Measurements from ENCODE around the gene PLEKHA8.

The PLEKHA8 gene

DNA sequence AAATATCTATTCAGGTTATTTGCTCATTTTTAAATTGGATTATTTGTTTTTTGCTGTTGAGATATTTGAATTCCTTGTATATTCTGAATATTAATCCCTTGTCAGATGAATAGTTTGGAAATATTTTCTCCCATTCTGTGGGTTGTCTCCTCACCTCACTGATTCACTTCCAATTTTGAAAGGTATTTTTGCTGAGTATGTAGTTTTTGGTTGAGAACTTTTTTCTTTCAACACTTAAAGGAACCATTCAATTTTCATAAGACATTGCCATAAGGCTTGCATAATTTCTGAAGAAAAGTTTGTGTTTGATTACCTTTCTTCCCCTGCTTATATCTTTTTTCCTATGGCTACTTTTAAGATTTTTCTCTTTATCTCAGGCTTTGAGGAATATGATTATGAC is 29.7 kb upstream of the PLEKHA8 start:
- in situ Hi-C loops (cut with HindIII; ENCODE audit: low sequenced_read_pairs) = no loop called here
- DNase-seq (ENCODE audit: low read depth, low spot score) = no peak
- TF ChIP-seq, protein P1, sequence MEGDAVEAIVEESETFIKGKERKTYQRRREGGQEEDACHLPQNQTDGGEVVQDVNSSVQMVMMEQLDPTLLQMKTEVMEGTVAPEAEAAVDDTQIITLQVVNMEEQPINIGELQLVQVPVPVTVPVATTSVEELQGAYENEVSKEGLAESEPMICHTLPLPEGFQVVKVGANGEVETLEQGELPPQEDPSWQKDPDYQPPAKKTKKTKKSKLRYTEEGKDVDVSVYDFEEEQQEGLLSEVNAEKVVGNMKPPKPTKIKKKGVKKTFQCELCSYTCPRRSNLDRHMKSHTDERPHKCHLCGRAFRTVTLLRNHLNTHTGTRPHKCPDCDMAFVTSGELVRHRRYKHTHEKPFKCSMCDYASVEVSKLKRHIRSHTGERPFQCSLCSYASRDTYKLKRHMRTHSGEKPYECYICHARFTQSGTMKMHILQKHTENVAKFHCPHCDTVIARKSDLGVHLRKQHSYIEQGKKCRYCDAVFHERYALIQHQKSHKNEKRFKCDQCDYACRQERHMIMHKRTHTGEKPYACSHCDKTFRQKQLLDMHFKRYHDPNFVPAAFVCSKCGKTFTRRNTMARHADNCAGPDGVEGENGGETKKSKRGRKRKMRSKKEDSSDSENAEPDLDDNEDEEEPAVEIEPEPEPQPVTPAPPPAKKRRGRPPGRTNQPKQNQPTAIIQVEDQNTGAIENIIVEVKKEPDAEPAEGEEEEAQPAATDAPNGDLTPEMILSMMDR (IDR thresholded peaks at IDR 0.05; ENCODE audit: low read depth, low read length) = no peak
- H3K4me3 ChIP-seq (ENCODE audit: low read depth, low read length) = no peak overlapping the region

DNA sequence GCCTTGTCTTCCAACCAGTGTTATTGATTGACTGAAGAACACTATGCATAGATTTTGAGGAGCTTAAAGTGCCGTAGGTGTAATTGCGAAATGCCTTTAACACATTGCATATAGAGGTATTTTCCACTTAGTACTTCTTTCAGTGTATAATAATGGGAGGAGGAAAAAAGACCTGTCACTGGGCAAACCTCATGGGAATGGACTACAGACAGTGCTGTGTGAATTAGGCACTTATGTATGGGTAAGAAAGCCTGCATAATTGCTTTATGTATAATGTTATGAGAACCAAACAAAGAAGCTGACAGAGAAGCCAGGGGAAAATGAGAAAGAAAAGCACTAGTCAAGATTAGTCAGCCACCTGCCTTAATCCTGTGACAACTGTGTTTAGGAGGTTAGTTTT is 26.2 kb upstream of the PLEKHA8 start:
- TF ChIP-seq, protein P1 (IDR thresholded peaks at IDR 0.05; ENCODE audit: low read depth, low read length) = no peak
- H3K4me3 ChIP-seq (ENCODE audit: low read depth, low read length) = no peak overlapping the region
- DNase-seq (ENCODE audit: low read depth, low spot score) = no peak
- in situ Hi-C loops (cut with HindIII; ENCODE audit: low sequenced_read_pairs) = no loop called here

DNA sequence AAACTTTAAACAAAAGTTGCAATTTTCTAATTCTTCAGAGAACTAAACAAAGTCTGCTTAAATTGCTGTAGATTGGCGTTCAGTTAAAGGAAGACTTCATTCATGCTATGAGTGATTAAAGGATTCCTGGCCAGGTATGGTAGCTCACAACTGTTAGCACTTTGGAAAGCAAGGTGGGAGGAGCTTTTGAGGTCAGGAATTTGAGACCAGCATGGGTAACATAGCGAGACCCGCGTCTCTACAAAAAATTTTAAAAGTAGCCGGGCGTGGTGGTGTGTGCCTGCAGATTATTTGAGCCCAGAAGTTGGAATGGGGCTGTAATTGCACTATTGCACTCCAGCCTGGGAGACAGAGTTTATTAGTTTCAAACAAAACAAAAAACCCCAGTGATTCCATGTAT is 25.1 kb upstream of the PLEKHA8 start:
- in situ Hi-C loops (cut with HindIII; ENCODE audit: low sequenced_read_pairs) = no loop called here
- no peak overlapping the region for H3K4me3 ChIP-seq (ENCODE audit: low read depth, low read length)
- DNase-seq (ENCODE audit: low read depth, low spot score) = no peak
- TF ChIP-seq, protein P1 (IDR thresholded peaks at IDR 0.05; ENCODE audit: low read depth, low read length) = no peak

DNA sequence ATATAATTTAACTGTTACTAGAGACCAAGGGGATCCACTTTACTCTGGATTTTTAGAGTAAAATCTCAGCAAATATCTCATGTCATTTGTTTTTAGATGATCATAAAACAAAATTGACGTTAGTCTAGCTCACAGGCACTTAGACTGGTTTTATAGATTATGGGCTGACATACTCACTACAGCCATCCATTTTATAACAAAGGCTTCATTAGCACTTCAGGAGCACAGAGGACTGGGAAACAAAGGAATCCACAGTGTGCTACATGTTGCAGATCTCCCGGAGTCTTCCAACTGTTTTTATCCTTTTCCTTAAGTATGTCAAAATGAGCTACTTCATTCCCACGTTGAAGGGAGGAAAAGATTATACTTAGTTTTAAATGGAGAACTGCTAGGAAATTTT is 22.7 kb upstream of the PLEKHA8 start:
- no peak overlapping the region for H3K4me3 ChIP-seq (ENCODE audit: low read depth, low read length)
- in situ Hi-C loops (cut with HindIII; ENCODE audit: low sequenced_read_pairs) = no loop called here
- no peak for DNase-seq (ENCODE audit: low read depth, low spot score)
- TF ChIP-seq, protein P1 (IDR thresholded peaks at IDR 0.05; ENCODE audit: low read depth, low read length) = no peak

DNA sequence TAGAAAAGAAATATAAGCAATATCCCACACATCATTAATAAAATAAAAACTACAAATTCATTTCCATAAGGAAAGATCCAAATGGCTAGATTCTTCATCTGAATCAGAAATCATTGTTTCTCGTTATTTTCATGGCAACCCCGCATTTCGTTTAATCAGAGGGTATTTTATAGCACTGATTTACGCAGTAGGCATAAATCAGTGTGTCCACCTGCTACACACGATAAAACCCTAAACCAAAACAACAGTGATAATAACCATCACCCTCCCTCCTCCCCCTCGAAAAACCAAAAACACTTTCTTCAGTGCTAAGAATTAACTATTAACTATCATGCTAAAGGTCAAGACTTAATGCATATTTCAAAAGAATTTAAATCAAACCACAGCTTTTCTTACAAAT is 18.2 kb upstream of the PLEKHA8 start:
- H3K4me3 ChIP-seq (ENCODE audit: low read depth, low read length) = no peak overlapping the region
- TF ChIP-seq, protein P1 (IDR thresholded peaks at IDR 0.05; ENCODE audit: low read depth, low read length) = no peak
- in situ Hi-C loops (cut with HindIII; ENCODE audit: low sequenced_read_pairs) = no loop called here
- DNase-seq (ENCODE audit: low read depth, low spot score) = no peak

DNA sequence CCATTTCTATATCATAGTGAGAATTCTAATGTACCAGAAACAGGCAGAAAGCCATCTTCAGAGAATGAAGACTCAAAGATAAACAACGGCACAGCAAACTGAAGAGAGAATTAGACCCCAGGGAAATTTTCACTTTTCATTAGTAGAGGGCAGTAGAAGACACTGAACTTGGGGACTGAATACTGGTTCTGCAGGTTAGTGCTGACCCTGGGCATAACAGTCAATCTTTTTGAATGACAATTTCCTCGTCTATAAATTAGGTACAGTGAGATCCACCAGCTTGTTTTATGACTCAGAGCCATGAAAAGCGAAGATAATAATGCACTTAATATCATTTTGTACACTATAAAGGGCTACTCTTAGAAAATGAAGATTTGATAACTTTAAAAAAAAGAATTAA is 15.5 kb upstream of the PLEKHA8 start:
- no peak overlapping the region for H3K4me3 ChIP-seq (ENCODE audit: low read depth, low read length)
- TF ChIP-seq, protein P1 (IDR thresholded peaks at IDR 0.05; ENCODE audit: low read depth, low read length) = no peak
- in situ Hi-C loops (cut with HindIII; ENCODE audit: low sequenced_read_pairs) = no loop called here
- no peak for DNase-seq (ENCODE audit: low read depth, low spot score)

DNA sequence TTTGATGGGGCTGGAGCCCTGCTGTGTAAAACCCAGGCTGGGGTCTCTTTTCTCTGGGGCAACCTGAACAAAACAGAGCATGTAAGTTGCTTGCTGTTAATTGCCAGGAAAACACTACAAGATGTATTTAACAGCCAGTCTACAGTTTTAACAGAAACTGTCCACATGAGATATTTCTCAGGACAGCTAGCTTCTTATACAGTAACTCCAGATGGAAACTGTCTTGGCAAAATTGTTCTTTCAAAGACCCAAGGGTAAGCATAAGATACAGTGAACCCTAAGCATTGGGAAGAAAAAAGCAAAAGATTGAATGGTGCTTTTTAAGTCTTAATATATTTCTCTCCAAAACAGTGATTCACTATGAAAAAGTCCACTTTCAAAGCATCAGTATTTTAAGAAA is 9.8 kb upstream of the PLEKHA8 start:
- no peak overlapping the region for H3K4me3 ChIP-seq (ENCODE audit: low read depth, low read length)
- no peak for DNase-seq (ENCODE audit: low read depth, low spot score)
- TF ChIP-seq, protein P1 (IDR thresholded peaks at IDR 0.05; ENCODE audit: low read depth, low read length) = no peak
- in situ Hi-C loops (cut with HindIII; ENCODE audit: low sequenced_read_pairs) = no loop called here
